Large intestine (tissue), 3 donors: ENCODE measurements around the gene KLHL30. TPM values are rescaled to one million over a fixed set of nuclear protein-coding genes. Genes with fewer than 3 reads are reported as not detected.

ENCODE experiments used
- DNase-seq, 2 donors: peaks; one replicate each; pipeline versions ENCODE4 v3.0.0 to v3.0.0-alpha.2; 2013
- H3K27ac ChIP-seq: one replicate; pipeline ENCODE4 v1.5.1; 2013; ENCODE audit warnings: low read length
- H3K27me3 ChIP-seq: 2 replicates; pipeline ENCODE4 v1.6.1; 2013; ENCODE audit warnings: low read length; ENCODE audit not compliant: control insufficient read depth, insufficient read depth
- H3K36me3 ChIP-seq: 2 replicates; pipeline ENCODE4 v1.6.1; 2013; ENCODE audit warnings: low read length; ENCODE audit not compliant: control insufficient read depth, insufficient read depth
- H3K4me1 ChIP-seq: one replicate; pipeline ENCODE4 v1.6.1; 2013; ENCODE audit warnings: low read length; ENCODE audit not compliant: control insufficient read depth, insufficient read depth
- H3K4me3 ChIP-seq: one replicate; pipeline ENCODE4 v1.5.1; 2013; ENCODE audit warnings: low read length
- H3K9me3 ChIP-seq: one replicate; pipeline ENCODE4 v1.6.1; 2013; ENCODE audit warnings: mild to moderate bottlenecking, low read depth, low read length, moderate library complexity; ENCODE audit not compliant: control insufficient read depth
- WGBS: methylation state at CpG from one replicate; pipeline ENCODE4 v1.1.5; 2013; ENCODE audit warnings: low lambda C conversion rate; ENCODE audit not compliant: insufficient coverage; 5-methylcytosine and 5-hydroxymethylcytosine counted together
- polyA plus RNA-seq: library from polyadenylated mRNA; unstranded; fragments of 120-200 nt; gene quantifications from one replicate; pipeline ENCODE4 v1.2.1, GENCODE V29; 2013

KLHL30 gene
- polyA plus RNA-seq, 1 donor: 0.12 TPM

DNA sequence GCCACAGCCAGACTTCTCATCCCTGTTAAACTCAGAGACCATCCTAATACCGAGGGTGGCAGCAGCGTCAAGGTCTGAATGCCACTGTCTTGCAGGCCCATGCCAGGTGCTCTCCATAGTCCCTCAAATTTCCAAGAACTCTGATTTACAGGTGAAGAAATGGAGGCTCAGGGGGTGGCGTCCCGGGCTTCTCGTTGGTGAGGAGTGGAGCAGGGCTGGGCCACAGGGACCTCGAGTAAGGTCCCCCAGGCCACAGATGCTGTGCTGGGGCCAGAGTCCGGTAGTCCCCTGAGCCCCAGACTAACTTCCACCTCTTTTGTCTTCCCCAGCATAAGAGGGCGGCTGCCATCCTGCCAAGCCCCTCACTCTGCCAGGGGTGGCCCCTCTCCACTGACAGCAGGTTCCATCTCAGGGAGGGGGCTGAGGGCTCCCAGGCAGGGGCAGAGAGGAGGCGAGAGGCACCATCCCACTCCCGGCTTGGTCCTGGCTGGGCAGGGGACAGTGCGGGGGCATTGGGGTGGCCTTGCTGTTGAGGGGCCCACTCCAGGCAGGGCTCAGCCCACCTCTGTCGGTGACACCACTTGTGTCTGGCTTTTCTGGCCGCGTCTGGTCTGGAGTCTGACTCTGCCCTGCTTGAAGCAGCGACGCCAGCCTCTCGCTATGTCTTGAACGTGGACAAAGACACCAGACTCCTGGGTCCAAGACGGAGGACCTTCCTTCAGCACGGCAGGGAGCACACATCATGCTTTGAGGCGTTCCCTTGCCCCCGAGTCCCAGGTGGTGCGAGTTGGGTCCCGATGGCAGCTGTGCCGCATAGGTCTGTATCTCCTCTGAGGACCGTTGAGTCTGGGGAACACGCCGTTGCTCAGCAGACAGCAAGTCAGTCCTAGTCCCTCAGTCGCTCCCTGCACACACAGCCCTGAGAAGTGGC, 15.9 kb upstream of the KLHL30 start:
- peaks cover 11% of the 10 kb centered on the region for H3K27me3 ChIP-seq
- DNase-seq: no peak
- no peak overlapping the region for H3K27ac ChIP-seq
- H3K4me1 ChIP-seq: no peaks in the 10 kb centered on the region
- H3K9me3 ChIP-seq: peaks cover 8% of the 10 kb centered on the region
- WGBS: no CpG with 5 or more reads among the region's 29 CpGs
- no peak overlapping the region for H3K4me3 ChIP-seq
- H3K36me3 ChIP-seq: no peaks in the 10 kb centered on the region

- Histone ChIP-seq H3K27ac (no peak overlapping the region), H3K9me3 (peaks cover 8% of the 10 kb centered on the region), H3K27me3 (peaks cover 11% of the 10 kb centered on the region), H3K36me3 (no peaks in the 10 kb centered on the region), H3K4me3 (no peak overlapping the region), H3K4me1 (peaks cover 3% of the 10 kb centered on the region)
- DNase-seq: no peak
- WGBS: no CpG with 5 or more reads among the region's 22 CpGs
These were observed 15.1 kb upstream of the KLHL30 start for GRCh38 chr2:238123218-238123971.

GRCh38 chr2:238123991-238124470, 14.4 kb upstream of the KLHL30 start:
- Histone ChIP-seq H3K4me3 (no peak overlapping the region), H3K27me3 (peaks cover 11% of the 10 kb centered on the region), H3K9me3 (peaks cover 8% of the 10 kb centered on the region), H3K4me1 (peaks cover 3% of the 10 kb centered on the region), H3K27ac (no peak overlapping the region), H3K36me3 (no peaks in the 10 kb centered on the region)
- whole genome bisulfite sequencing: no CpG with 5 or more reads among the region's 14 CpGs
- no peak for DNase-seq

DNA sequence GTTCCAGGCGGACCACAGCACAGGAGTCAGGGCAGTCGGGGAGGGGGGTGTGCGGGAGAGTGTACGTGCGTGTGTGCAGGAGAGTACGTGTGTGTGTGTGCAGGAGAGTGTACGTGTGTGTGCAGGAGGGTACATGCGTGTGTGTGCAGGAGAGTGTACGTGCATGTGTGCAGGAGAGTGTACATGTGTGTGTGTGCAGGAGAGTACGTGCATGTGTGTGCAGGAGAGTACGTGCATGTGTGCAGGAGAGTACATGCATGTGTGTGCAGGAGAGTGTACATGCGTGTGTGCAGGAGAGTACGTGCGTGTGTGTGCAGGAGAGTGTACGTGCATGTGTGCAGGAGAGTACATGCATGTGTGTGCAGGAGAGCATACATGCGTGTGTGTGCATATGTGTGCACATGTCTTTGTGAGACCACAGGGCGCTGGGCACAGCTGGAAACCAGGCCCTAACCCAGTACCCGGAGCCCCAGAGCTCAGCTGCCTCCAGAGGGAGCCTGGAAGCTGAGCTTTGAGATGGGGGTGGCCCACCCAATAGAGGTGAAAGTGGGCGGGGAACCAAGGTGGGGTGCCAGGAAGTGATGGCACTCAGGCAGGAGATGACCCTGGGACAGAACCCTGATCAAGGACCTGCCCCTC, 13.9 kb upstream of the KLHL30 start:
- Histone ChIP-seq H3K36me3 (no peaks in the 10 kb centered on the region), H3K27me3 (peaks cover 11% of the 10 kb centered on the region), H3K27ac (no peak overlapping the region), H3K4me3 (no peak overlapping the region), H3K4me1 (peaks cover 3% of the 10 kb centered on the region), H3K9me3 (peaks cover 8% of the 10 kb centered on the region)
- no peak for DNase-seq
- 84% methylated on average over 8 of the region's 19 CpGs for WGBS

GRCh38 chr2:238125127-238125885, 13.2 kb upstream of the KLHL30 start:
- Histone ChIP-seq H3K4me3 (no peak overlapping the region), H3K27me3 (peaks cover 5% of the 10 kb centered on the region), H3K9me3 (peaks cover 8% of the 10 kb centered on the region), H3K27ac (no peak overlapping the region), H3K36me3 (no peaks in the 10 kb centered on the region), H3K4me1 (peaks cover 3% of the 10 kb centered on the region)
- WGBS: no CpG with 5 or more reads among the region's 20 CpGs
- DNase-seq: no peak

DNA sequence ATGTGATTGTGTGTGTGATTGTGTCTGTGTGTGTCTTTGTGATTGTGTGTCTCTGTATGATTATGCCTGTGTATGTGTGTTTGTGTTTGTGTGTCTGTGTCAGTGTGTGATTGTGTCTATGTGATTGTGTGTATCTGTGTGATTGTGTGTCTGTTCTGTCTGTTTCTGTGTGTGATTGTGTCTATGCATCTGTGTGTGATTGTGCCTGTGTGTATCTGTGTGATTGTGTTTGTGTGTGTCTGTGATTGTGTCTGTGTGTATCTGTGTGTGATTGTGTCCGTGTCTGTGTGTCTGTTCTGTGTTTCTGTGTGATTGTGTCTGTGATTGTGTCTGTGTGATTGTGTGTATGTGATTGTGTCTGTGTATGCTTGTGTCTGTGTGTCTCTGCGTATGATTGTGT, 12.1 kb upstream of the KLHL30 start:
- H3K9me3 ChIP-seq: peaks cover 8% of the 10 kb centered on the region
- no peaks in the 10 kb centered on the region for H3K27me3 ChIP-seq
- no peak overlapping the region for H3K27ac ChIP-seq
- no peak for DNase-seq
- H3K36me3 ChIP-seq: no peaks in the 10 kb centered on the region
- peaks cover 3% of the 10 kb centered on the region for H3K4me1 ChIP-seq
- no peak overlapping the region for H3K4me3 ChIP-seq
- WGBS: no CpG with 5 or more reads among the region's 2 CpGs

- no peak overlapping the region for H3K27ac ChIP-seq
- no peaks in the 10 kb centered on the region for H3K36me3 ChIP-seq
- H3K27me3 ChIP-seq: no peaks in the 10 kb centered on the region
- WGBS: no CpG with 5 or more reads among the region's 2 CpGs
- H3K9me3 ChIP-seq: peaks cover 8% of the 10 kb centered on the region
- DNase-seq: no peak
- no peak overlapping the region for H3K4me3 ChIP-seq
- H3K4me1 ChIP-seq: peaks cover 3% of the 10 kb centered on the region
These were observed 11.7 kb upstream of the KLHL30 start for GRCh38 chr2:238126775-238127164.

DNA sequence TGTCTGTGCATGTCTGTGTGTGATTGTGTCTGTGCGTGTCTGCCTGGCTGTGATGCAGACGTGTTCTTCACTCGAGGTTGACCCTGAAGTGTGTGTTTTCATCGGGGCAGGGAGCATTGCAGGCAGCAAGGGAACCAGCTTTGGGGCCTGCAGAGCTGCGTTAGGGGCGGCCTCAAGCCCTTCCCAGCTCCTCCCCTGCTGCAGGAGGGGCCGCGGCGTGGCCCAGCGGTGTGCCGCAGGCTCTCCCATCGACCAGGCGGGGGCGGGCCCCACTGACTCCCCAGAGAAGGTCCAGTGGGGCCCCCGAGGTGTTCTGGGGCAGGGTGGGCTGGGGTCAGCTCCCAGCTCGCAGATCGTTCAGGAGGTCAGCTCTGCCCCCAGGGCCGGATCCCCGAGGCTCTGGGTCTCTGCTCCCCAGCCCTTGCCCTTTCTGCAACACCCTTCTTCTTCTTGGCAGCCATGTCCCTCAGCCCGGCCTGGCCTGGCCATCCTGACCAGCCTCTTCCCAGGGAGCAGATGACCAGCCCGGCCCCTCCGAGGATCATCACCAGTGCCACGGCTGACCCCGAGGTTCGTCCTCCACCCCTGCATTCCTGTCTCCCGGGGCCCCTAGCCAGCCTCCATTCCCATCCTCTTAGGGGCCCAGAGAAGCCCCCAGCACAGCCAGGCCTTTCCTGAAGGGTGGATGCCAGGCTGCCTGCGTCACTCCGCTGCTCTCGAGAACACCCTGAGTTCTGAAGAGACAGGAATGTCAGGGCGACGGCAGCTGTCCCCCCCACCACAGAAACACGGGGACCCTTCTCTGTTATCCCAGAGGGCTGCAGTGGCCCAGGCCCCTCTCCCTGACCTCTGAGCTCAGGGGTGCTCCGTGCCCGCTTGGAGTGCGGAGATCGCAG, 11.1 kb upstream of the KLHL30 start:
- Histone ChIP-seq H3K4me3 (peak overlapping the region; percentile 39), H3K27me3 (no peaks in the 10 kb centered on the region), H3K27ac (no peak overlapping the region), H3K4me1 (peaks cover 3% of the 10 kb centered on the region), H3K9me3 (peaks cover 8% of the 10 kb centered on the region), H3K36me3 (no peaks in the 10 kb centered on the region)
- WGBS: no CpG with 5 or more reads among the region's 36 CpGs
- DNase-seq: peak; percentile 69 to 76

DNA sequence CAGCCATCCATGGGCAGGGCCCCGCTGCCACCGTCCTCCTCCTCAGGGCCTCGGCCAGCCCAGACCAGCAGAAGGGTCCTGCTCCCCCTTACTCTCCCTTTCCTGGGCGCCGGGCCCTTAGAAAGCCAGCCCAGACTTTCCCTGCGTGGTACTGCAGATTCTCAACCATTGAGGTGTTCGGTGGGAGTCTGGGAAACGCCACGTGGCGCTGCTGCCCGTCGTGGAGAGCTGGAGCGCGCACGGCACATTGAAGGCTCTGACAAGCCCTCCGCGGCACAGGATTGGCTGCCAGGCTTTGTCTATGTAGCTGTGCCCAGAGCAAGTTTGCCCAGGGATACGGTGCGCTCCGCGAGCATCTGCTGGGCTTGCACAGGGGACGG, 10.4 kb upstream of the KLHL30 start:
- H3K4me3 ChIP-seq: peak overlapping the region; percentile 39
- peaks cover 8% of the 10 kb centered on the region for H3K9me3 ChIP-seq
- no peaks in the 10 kb centered on the region for H3K36me3 ChIP-seq
- no peaks in the 10 kb centered on the region for H3K27me3 ChIP-seq
- no peak for DNase-seq
- peaks cover 3% of the 10 kb centered on the region for H3K4me1 ChIP-seq
- H3K27ac ChIP-seq: no peak overlapping the region
- WGBS: no CpG with 5 or more reads among the region's 22 CpGs
